HEK293T (cell line): ENCODE data around the gene LLCFC1.

Source experiments
- CTCF ChIA-PET: fragments of 350-600 bp; formaldehyde crosslinking; extraction: SDS; loops from one replicate; lab custom pipeline; 2021; ENCODE audit warnings: antibody characterized with exemption, inconsistent platforms; lab: Yijun Ruan, JAX
- POLR2A ChIA-PET: fragments of 350-600 bp; formaldehyde crosslinking; extraction: SDS; loops from one replicate; lab custom pipeline; 2020; ENCODE audit warnings: antibody characterized with exemption, inconsistent platforms; lab: Yijun Ruan, JAX
- DNase-seq: peaks from one replicate; pipeline ENCODE4 v3.0.0; 2012; ENCODE audit warnings: mixed read lengths; ENCODE audit errors: extremely low spot score
- ARNT ChIP-seq: fragments of 450-650 bp; IDR thresholded peaks from 2 replicates; pipeline ENCODE4 v1.6.1; 2017; ENCODE audit warnings: mild to moderate bottlenecking
- BHLHE40 ChIP-seq: fragments of 450-650 bp; IDR thresholded peaks from 2 replicates; pipeline ENCODE4 v1.6.1; 2016; ENCODE audit warnings: mild to moderate bottlenecking, moderate library complexity, borderline replicate concordance
- CTBP1 ChIP-seq: fragments of 450-650 bp; IDR thresholded peaks from 2 replicates; pipeline ENCODE4 v1.6.1; 2016; ENCODE audit warnings: borderline replicate concordance
- ELF4 ChIP-seq: fragments of 450-650 bp; IDR thresholded peaks from 2 replicates; pipeline ENCODE4 v1.6.1; 2017; ENCODE audit warnings: antibody characterized with exemption
- FOXA1 ChIP-seq: fragments of 450-650 bp; IDR thresholded peaks from 2 replicates; pipeline ENCODE4 v1.6.1; 2016; ENCODE audit warnings: mild to moderate bottlenecking
- FOXK2 ChIP-seq: fragments of 450-650 bp; IDR thresholded peaks from 2 replicates; pipeline ENCODE4 v1.6.1; 2016; ENCODE audit warnings: mild to moderate bottlenecking
- FOXM1 ChIP-seq: fragments of 450-650 bp; IDR thresholded peaks from 2 replicates; pipeline ENCODE4 v1.6.1; 2017; ENCODE audit warnings: mild to moderate bottlenecking, borderline replicate concordance
- HDGF ChIP-seq: fragments of 450-650 bp; IDR thresholded peaks from 2 replicates; pipeline ENCODE4 v1.6.1; 2017; ENCODE audit warnings: antibody characterized with exemption, borderline replicate concordance
- L3MBTL2 ChIP-seq: fragments of 450-650 bp; conservative IDR thresholded peaks from 2 replicates; pipeline ENCODE4 v1.6.1; 2016; ENCODE audit warnings: mild to moderate bottlenecking
- LEF1 ChIP-seq: fragments of 450-650 bp; IDR thresholded peaks from 2 replicates; pipeline ENCODE4 v1.6.1; 2017; ENCODE audit warnings: mild to moderate bottlenecking, borderline replicate concordance
- NFRKB ChIP-seq: fragments of 450-650 bp; IDR thresholded peaks from 2 replicates; pipeline ENCODE4 v1.6.1; 2016; ENCODE audit warnings: mild to moderate bottlenecking, moderate library complexity
- SP1 ChIP-seq: fragments of 450-650 bp; IDR thresholded peaks from 2 replicates; pipeline ENCODE4 v1.6.1; 2017
- SUZ12 ChIP-seq: fragments of 450-650 bp; IDR thresholded peaks from 2 replicates; pipeline ENCODE4 v1.6.1; 2016; ENCODE audit warnings: mild to moderate bottlenecking
- TARDBP ChIP-seq: fragments of 450-650 bp; IDR thresholded peaks from 2 replicates; pipeline ENCODE4 v1.6.1; 2016
- ZNF384 ChIP-seq: fragments of 450-650 bp; IDR thresholded peaks from 2 replicates; pipeline ENCODE4 v1.6.1; 2016
- TF ChIP-seq, protein P1 (sequence below): fragments of 450-650 bp; IDR thresholded peaks from 2 replicates; pipeline ENCODE4 v1.6.1; 2016

The LLCFC1 gene

DNA sequence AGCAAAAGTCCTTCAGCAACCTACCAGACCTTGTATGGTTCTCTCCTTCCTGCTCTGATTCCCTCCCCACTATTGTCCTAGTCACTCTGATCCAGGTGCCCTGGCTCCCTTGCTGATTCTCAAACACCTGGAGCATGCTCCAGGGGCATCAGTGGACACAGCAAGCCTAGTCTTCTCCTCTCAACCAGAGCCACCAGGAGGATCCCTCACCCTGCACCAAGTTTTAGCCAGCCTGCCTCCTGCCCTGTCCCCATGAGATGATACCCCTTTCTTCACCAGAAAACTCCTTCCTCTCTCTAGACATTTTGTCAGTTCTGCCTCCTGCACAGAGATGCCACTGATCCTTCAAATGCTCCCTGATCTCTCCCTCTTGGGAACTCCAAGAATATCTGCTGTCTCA is 11.0 kb downstream of the LLCFC1 start:
- TF ChIP-seq BHLHE40 (no peak), LEF1 (no peak), TARDBP (no peak), FOXA1 (no peak), FOXM1 (no peak), SP1 (no peak), ZNF384 (no peak), ARNT (no peak), NFRKB (no peak), CTBP1 (no peak), L3MBTL2 (no peak), ELF4 (no peak), HDGF (no peak), SUZ12 (no peak), FOXK2 (no peak)
- TF ChIP-seq, protein P1, sequence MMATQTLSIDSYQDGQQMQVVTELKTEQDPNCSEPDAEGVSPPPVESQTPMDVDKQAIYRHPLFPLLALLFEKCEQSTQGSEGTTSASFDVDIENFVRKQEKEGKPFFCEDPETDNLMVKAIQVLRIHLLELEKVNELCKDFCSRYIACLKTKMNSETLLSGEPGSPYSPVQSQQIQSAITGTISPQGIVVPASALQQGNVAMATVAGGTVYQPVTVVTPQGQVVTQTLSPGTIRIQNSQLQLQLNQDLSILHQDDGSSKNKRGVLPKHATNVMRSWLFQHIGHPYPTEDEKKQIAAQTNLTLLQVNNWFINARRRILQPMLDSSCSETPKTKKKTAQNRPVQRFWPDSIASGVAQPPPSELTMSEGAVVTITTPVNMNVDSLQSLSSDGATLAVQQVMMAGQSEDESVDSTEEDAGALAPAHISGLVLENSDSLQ: no peak
- DNase-seq: no peak
- CTCF ChIA-PET: no interaction called here
- POLR2A ChIA-PET: no interaction called here

DNA sequence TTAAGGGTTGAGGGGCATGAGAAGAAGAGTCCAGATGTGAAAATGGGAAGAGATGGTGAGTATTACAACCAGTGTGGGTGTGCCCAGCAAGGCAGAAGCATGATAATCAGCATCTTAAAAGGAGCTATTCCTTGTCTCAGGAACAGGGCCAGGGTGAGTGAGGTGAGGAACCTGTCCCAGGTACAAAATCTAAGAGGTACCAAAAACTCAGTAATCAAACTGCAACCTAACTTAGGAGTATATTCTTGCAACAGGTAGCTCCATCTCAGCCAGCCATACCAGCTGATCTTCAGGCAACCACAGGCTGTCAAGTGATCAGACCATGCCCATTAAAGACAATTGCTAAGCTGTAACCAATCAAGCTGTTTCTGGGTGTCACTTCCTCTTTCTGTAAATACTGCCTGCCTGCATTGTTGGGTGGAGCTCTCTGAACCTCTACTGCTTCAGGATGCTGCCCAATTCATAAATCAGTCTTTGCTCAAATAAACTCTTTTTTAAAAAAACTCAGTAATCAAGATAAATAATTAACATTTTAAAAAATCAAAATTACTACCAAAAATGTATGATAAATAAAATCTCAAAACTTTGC is 15.5 kb downstream of the LLCFC1 start:
- ChIA-PET CTCF (interaction anchor here (0.6 kb wide), 1 partner anchor 13 kb away, joined by 3 read pairs; no protein-coding TSS in a partner anchor), POLR2A (no interaction called here)
- DNase-seq: no peak
- TF ChIP-seq CTBP1 (no peak), HDGF (no peak), L3MBTL2 (no peak), FOXM1 (no peak), SP1 (no peak), SUZ12 (no peak), LEF1 (no peak), TARDBP (no peak), ARNT (no peak), FOXA1 (no peak), NFRKB (no peak), ELF4 (no peak), FOXK2 (no peak)
- TF ChIP-seq, protein P1: no peak

DNA sequence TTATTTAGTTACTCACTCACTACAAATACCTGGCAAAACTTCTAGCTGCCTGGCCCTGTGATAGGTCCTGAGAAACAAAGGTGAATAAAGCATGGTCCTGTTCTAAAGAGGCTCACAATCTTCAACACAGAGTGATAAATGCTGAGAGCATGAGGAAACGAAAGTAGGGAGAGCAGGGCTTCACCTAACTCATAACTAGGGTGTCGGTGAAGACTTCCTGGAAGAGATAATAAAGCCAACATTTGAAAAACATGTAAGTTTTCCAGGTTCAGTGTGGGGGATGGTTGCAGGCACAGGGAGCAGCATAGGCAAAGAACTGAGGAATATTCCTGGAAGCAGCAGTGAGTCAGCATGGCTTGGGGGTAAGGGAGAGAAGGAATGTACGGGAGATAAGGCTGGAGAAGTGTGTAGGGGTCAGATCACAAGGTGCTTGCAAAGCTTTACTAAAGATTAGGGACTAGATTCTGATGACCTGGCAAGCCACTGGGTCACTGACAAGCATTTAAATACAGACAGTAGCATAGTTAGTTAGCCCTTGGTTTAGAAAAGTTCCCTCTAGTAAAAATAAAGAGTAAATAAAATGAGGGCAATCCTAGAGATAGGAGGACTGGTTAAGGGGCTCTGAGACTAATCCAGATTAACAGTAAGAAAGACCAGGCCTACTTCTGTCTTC is 17.8 kb downstream of the LLCFC1 start:
- no peak for DNase-seq
- TF ChIP-seq ARNT (no peak), CTBP1 (no peak), HDGF (no peak), ZNF384 (no peak), BHLHE40 (no peak), TARDBP (no peak), SP1 (no peak), L3MBTL2 (no peak), FOXK2 (no peak), SUZ12 (no peak)
- TF ChIP-seq, protein P1: no peak
- ChIA-PET CTCF (no interaction called here), POLR2A (no interaction called here)

DNA sequence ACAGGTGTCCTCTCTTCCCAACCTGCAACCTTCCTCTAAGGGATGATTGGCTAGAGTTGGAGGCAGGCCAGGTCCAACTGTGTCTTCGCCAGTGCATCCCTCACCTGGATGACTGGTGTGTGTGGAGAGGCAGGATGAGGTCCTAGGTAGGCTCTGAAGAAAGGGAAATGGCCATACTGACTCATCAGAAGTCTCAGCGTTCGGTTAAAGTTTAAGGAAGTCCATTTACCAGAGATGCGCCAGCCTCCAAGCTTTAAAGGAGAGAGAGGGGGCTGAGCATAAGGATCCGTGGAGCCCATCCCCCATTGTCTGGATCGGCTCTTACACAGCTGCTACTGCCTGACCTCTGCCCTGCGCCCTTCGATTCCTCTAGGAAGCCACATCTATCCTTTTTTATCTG is 18.4 kb downstream of the LLCFC1 start:
- POLR2A ChIA-PET: no interaction called here
- DNase-seq: no peak
- CTCF ChIA-PET: no interaction called here
- TF ChIP-seq TARDBP: no peak
- no peak for TF ChIP-seq FOXA1
- TF ChIP-seq ARNT: no peak
- TF ChIP-seq SP1: no peak
- no peak for TF ChIP-seq LEF1
- TF ChIP-seq FOXK2: no peak
- no peak for TF ChIP-seq L3MBTL2
- no peak for TF ChIP-seq ZNF384
- TF ChIP-seq CTBP1: no peak
- no peak for TF ChIP-seq ELF4
- TF ChIP-seq SUZ12: no peak
- no peak for TF ChIP-seq NFRKB

DNA sequence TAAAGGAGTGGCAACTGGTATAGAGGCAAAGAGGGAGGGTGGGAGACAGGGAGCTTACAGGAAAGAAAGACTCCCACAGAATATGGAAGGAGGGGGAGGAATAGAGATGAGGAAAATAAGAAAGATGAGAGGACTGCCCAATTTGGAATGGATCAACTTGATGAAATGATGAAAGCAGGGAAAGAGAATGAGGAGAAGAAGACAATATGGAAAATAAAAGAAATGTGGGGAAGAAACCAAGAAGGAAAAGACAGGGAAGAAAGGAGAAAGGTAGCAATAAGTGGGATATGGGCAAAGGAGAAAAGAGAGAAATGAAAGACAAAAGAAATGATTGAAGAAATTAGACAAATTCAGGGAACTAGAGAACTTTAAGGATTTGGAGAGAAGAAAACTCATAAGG is 19.9 kb downstream of the LLCFC1 start:
- no peak for DNase-seq
- POLR2A ChIA-PET: no interaction called here
- TF ChIP-seq SP1: no peak
- no peak for TF ChIP-seq LEF1
- no peak for TF ChIP-seq FOXA1
- no peak for TF ChIP-seq CTBP1
- TF ChIP-seq BHLHE40: no peak
- TF ChIP-seq FOXK2: no peak
- TF ChIP-seq HDGF: no peak
- no peak for TF ChIP-seq ARNT
- TF ChIP-seq ELF4: no peak
- no peak for TF ChIP-seq SUZ12
- CTCF ChIA-PET: no interaction called here

DNA sequence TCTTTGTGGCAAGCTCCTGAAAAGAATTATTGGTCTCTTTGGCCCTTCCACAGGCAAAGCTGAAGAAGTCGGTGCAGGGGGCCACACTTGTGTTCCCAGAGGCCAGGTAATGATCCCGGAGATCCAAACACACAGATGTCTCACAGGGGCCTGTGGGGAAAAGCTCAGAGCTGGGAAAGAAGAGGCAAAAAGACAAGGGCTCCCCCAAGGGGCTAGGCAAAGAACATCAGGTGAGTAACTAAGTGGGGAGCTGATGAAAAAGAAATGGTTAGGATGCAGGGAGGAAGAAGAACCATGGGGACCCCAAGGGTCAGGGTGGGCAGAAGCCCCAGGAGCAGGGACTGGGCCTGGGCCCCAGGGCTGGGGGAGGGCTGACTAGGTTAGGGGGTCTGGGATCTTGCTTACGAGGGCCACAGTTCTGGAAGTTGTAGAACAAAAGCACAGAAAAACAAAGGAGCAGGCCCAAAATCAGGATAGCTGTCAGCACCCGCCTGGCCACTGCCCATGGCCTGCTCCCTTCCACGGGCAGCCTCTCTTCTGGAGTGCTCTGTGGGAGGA is 21.8 kb downstream of the LLCFC1 start:
- no peak for DNase-seq
- ChIA-PET POLR2A (no interaction called here), CTCF (no interaction called here)
- TF ChIP-seq CTBP1 (no peak), L3MBTL2 (no peak), BHLHE40 (no peak), TARDBP (no peak), FOXM1 (no peak)
